ENCODE measurements around the gene CXCR3.
"Not testable (repeated sequence)": the region's sequence is repeated elsewhere in the genome, so short reads cannot be mapped to it uniquely, and the experiment has no call there.

Gene CXCR3

GRCh38 chrX:71618787-71619186 is 476 bp upstream of the CXCR3 start:
- FAIRE-seq (no peak), DNase-seq (ENCODE audit: insufficient read length) (no peak)
- TF ChIP-seq POLR2A (IDR thresholded peaks at IDR 0.05; ENCODE audit: low read depth, low read length), result no peak
- TF ChIP-seq TAF1 (IDR thresholded peaks at IDR 0.05; ENCODE audit: borderline replicate concordance, low read depth, low read length), result no peak
- no peak for TF ChIP-seq POLR2AphosphoS5 (IDR thresholded peaks at IDR 0.05; ENCODE audit: low read depth, low read length)

DNA sequence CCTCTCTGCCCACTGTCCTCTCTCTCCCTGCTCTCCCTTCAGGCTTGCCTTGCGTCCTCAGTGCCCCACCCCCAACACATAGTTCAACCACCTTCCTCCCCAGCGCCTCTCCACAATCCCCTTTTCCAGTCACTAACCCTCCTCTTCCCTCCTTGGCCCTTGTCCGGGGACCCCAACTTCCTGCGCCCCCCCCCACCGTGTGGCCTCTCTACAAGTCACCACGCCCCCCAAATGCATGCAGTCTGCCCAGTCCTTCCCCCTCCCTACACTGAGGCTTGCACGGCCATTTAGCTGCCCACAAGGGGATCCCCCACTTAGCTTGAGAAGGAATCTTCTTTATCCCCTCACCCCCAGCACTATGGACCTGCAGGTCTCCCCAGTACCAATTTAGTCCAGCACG is 569 bp downstream of the CXCR3 start:
- TF ChIP-seq TAF1 (IDR thresholded peaks at IDR 0.05; ENCODE audit: borderline replicate concordance, low read depth, low read length) (no peak), POLR2A (IDR thresholded peaks at IDR 0.05; ENCODE audit: low read depth, low read length) (no peak), POLR2AphosphoS5 (IDR thresholded peaks at IDR 0.05; ENCODE audit: low read depth, low read length) (no peak)
- no peak for FAIRE-seq

DNA sequence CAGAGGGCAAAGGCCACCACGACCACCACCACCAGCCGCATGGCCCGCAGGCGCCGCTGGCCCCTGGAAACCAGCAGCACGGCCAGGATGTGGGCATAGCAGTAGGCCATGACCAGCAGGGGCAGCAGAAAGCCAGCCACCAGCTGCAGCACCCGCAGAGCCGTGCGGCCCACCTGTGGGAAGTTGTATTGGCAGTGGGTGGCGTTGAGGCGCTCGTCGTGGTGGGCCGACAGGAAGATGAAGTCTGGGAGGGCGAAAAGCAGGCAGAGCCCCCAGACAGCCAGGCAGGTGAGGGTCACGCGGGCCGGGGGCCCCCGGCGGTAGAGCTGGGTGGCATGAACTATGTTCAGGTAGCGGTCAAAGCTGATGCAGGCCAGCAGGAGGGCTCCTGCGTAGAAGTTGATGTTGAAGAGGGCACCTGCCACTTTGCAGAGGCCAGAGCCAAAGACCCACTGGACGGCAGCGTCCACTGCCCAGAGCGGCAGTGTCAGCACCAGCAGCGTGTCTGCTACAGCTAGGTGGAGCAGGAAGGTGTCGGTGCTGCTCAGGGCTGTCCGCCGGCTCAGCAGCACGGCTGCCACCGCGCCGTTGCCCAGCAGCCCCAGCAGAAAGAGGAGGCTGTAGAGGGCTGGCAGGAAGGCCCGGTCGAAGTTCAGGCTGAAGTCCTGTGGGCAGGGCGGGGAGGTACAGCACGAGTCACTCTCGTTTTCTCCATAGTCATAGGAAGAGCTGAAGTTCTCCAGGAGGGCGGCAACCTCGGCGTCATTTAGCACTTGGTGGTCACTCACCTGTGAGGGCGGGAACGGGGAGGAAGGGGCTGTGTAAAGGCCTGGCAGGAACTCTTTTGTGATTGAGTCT is 1.4 kb downstream of the CXCR3 start:
- DNase-seq (ENCODE audit: insufficient read length), result no peak

More for the DNA sequence above, 569 bp downstream of the CXCR3 start:
- no peak for DNase-seq (ENCODE audit: insufficient read length)

DNA sequence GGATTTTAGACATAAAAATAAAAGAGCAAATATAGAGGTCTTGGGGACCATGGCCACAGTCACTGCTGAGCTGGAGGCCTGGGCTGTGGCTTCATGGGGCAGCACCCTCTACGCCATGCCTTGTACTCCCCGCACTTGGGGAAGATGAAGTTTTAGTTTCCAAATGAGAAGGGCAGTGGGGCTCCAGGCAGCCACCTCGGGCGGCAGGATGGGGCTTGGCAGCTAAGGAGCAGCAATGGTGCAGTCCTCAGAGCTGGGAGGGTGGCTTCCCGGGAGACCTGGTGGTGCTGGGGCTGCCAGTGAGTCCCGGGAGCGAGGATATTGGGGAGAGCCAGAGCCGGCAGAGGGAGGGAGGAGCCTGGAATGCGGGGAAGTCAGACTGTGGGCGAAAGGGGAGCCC is 2.4 kb downstream of the CXCR3 start:
- no peak for FAIRE-seq

More for the DNA sequence above, 1.4 kb downstream of the CXCR3 start:
- no peak for FAIRE-seq
- TF ChIP-seq TAF1 (IDR thresholded peaks at IDR 0.05; ENCODE audit: borderline replicate concordance, low read depth, low read length), result no peak
- TF ChIP-seq POLR2A (IDR thresholded peaks at IDR 0.05; ENCODE audit: low read depth, low read length), result no peak
- TF ChIP-seq POLR2AphosphoS5 (IDR thresholded peaks at IDR 0.05; ENCODE audit: low read depth, low read length), result no peak

GRCh38 chrX:71615056-71615455 is 3.3 kb downstream of the CXCR3 start:
- DNase-seq (ENCODE audit: insufficient read length), result no peak
- TF ChIP-seq TAF1 (IDR thresholded peaks at IDR 0.05; ENCODE audit: borderline replicate concordance, low read depth, low read length), result no peak
- TF ChIP-seq POLR2A (IDR thresholded peaks at IDR 0.05; ENCODE audit: low read depth, low read length), result no peak
- no peak for TF ChIP-seq POLR2AphosphoS5 (IDR thresholded peaks at IDR 0.05; ENCODE audit: low read depth, low read length)
- no peak for FAIRE-seq

More for the DNA sequence above, 2.4 kb downstream of the CXCR3 start:
- TF ChIP-seq POLR2AphosphoS5 (IDR thresholded peaks at IDR 0.05; ENCODE audit: low read depth, low read length), result no peak
- TF ChIP-seq POLR2A (IDR thresholded peaks at IDR 0.05; ENCODE audit: low read depth, low read length), result no peak
- DNase-seq (ENCODE audit: insufficient read length), result no peak

- DNase-seq (ENCODE audit: insufficient read length) (no peak), FAIRE-seq (no peak)
- TF ChIP-seq TAF1 (IDR thresholded peaks at IDR 0.05; ENCODE audit: borderline replicate concordance, low read depth, low read length), result no peak
- TF ChIP-seq POLR2AphosphoS5 (IDR thresholded peaks at IDR 0.05; ENCODE audit: low read depth, low read length), result no peak
- no peak for TF ChIP-seq POLR2A (IDR thresholded peaks at IDR 0.05; ENCODE audit: low read depth, low read length)
Measured at GRCh38 chrX:71612256-71612655, 6.1 kb downstream of the CXCR3 start.

DNA sequence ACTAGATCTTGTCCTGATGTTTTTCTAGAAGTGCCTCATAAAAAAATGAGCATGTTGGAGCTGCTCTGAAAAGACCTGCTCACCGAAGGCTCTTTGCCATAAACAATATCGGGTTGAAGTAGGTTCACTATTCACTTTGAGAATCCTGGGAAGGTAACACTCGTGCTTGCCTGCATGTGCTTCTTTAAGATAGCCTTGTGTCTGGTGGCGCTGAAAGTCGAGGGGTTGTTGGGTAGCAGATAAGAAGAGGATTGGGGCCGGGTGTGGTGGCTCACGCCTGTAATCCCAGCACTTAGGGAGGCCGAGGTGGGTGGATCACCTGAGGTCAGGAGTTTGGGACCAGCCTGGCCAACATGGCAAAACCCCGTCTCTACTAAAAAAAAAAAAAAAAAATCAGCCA is 6.6 kb downstream of the CXCR3 start:
- not testable (repeated sequence) for DNase-seq (ENCODE audit: insufficient read length); FAIRE-seq

DNA sequence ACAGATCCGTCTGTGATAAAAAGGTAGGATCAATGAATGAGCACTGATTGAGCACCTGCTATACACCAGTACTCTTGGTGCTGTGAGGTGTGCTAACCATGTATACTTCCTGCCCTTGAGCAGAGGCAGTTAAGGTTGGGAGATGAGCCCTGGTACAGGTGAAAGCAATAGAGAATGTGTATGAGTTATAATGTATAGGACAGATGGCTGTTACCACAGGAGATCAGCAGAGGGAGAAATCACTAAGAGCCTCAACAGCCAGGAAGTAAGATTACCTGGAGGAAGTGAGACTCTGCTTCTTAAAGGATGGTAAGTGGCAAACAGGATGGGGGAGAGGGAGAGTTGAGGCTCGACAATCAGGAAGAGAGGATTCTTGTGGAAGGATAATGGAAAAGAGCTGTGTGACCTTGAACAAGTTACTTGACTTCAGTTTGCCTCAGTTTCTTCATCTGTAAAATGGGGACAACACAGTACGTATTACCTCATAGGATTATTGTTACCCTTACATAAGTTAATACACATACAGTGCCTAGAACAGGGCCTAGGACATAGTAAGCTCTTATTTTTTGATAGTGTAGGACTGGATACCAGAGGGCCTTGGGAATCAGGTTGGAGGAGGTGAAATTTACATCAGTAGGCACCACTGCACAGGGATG is 9.1 kb downstream of the CXCR3 start:
- TF ChIP-seq POLR2AphosphoS5 (IDR thresholded peaks at IDR 0.05; ENCODE audit: low read depth, low read length), result no peak
- no peak for TF ChIP-seq TAF1 (IDR thresholded peaks at IDR 0.05; ENCODE audit: borderline replicate concordance, low read depth, low read length)
- TF ChIP-seq POLR2A (IDR thresholded peaks at IDR 0.05; ENCODE audit: low read depth, low read length), result no peak
- no peak for DNase-seq (ENCODE audit: insufficient read length)
- FAIRE-seq, result no peak

GRCh38 chrX:71607488-71607887 is 10.8 kb downstream of the CXCR3 start:
- no peak for FAIRE-seq
- DNase-seq (ENCODE audit: insufficient read length), result no peak
- TF ChIP-seq TAF1 (IDR thresholded peaks at IDR 0.05; ENCODE audit: borderline replicate concordance, low read depth, low read length) (no peak), POLR2A (IDR thresholded peaks at IDR 0.05; ENCODE audit: low read depth, low read length) (no peak), POLR2AphosphoS5 (IDR thresholded peaks at IDR 0.05; ENCODE audit: low read depth, low read length) (no peak)

DNA sequence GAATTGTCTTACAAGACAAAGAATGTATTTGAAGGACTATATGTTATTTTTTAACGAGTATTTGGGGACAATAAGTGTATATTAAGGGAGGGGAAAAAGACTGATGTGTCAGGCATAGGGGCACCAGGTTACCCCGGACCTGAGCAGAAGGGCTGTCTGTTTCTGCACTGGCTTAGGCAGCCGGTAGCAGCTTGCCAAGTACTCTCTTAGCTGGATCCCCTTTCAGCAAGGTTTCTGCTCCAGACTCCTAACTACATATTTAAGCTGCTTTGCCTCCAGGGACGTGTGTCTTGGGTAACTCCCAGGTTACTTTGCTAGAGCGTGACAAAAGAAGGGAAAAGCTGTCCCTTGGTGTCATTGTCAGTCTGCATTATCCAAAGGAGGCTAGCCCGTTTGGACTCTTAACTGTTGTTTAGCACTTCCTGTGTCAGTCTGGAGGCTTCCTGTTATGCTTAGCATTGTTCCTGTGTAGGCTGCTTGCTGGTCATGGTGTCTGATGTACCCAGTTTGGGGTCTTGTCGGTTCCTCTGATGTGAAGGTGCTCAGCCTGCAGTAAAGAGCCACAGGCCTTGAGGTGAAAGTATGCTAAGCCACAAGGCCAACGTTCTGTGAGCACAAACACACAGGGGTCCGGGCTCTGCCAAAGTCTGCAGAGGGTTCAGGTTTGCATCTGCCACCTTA is 11.6 kb downstream of the CXCR3 start:
- FAIRE-seq (no peak), DNase-seq (ENCODE audit: insufficient read length) (no peak)
- TF ChIP-seq POLR2AphosphoS5 (IDR thresholded peaks at IDR 0.05; ENCODE audit: low read depth, low read length) (no peak), TAF1 (IDR thresholded peaks at IDR 0.05; ENCODE audit: borderline replicate concordance, low read depth, low read length) (no peak), POLR2A (IDR thresholded peaks at IDR 0.05; ENCODE audit: low read depth, low read length) (no peak)

DNA sequence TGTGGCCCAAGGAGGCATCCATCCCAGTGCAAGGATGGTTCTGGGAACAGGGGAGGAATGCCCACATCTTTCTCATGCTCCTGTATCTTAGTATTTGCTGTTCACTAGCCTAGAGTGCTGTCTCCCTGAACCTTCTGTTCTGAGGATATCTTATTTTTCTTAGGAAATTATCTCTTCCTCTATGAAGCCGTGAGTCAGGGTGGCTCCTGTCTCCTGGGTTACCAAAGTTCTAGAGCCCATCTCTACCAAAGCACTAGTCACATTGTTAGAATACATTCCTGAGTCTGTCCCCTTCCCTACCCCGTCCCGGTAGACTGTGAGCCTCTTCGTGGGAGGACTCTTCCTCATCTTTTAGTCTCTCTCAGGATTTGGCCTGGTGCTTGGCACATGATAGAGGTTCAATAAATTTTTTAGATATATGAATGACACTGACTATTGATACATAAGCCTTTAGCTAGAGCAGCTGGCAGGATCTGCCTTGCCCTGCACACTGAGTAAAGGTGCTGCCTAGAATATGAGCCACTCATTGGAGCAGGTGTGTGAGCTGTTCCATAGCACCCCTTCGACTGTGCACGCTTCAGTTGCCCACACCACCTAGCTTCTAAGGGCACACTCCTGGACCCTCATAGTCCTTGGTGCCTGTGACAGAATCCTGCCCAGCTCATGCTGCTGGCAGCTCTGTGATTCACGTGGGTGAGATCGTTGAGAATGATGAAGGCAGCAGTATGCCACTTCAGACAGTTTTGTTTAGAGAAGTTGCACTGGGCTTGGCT is 13.3 kb downstream of the CXCR3 start:
- no peak for TF ChIP-seq TAF1 (IDR thresholded peaks at IDR 0.05; ENCODE audit: borderline replicate concordance, low read depth, low read length)
- no peak for TF ChIP-seq POLR2AphosphoS5 (IDR thresholded peaks at IDR 0.05; ENCODE audit: low read depth, low read length)
- TF ChIP-seq POLR2A (IDR thresholded peaks at IDR 0.05; ENCODE audit: low read depth, low read length), result no peak
- FAIRE-seq (no peak), DNase-seq (ENCODE audit: insufficient read length) (no peak)
